HepG2 (cell line): ENCODE data around the gene TMEM134. TPM values are rescaled to one million over a fixed set of nuclear protein-coding genes. Genes with fewer than 3 reads are reported as not detected.
A peak's percentile ranks its signal among the peaks of the same experiment; 100 is the strongest.

Experiments
- ELF1 ChIP-seq: sonication (generic); formaldehyde crosslinking; IDR thresholded peaks from 2 replicates; pipeline ENCODE4 v1.4.0; 2020; ENCODE audit warnings: missing genetic modification reagents
- MED13 ChIP-seq: sonication (generic); formaldehyde crosslinking; IDR thresholded peaks from 2 replicates; pipeline ENCODE4 v1.5.0; 2020; ENCODE audit warnings: missing genetic modification reagents
- NR0B2 ChIP-seq: sonication (generic); formaldehyde crosslinking; IDR thresholded peaks from 2 replicates; pipeline ENCODE4 v1.4.0; 2020; ENCODE audit warnings: mild to moderate bottlenecking, missing genetic modification reagents
- NR1H2 ChIP-seq: sonication (generic); formaldehyde crosslinking; IDR thresholded peaks from 2 replicates; pipeline ENCODE4 v1.8.1; 2022; ENCODE audit warnings: low read depth, missing genetic modification reagents, borderline replicate concordance
- RFXANK ChIP-seq: IDR thresholded peaks from 2 replicates; pipeline ENCODE4 v1.6.1; 2016
- SP5 ChIP-seq: IDR thresholded peaks from 2 replicates; pipeline ENCODE4 v1.6.1; 2016; ENCODE audit warnings: low read depth, borderline replicate concordance
- TEF ChIP-seq: sonication (generic); formaldehyde crosslinking; IDR thresholded peaks from 2 replicates; pipeline ENCODE4 v1.5.0; 2020; ENCODE audit warnings: missing genetic modification reagents
- YEATS2 ChIP-seq: sonication (generic); formaldehyde crosslinking; IDR thresholded peaks from 2 replicates; pipeline ENCODE4 v1.4.0; 2020; ENCODE audit warnings: missing genetic modification reagents, borderline replicate concordance
- ZMYM2 ChIP-seq: sonication (generic); formaldehyde crosslinking; IDR thresholded peaks from 2 replicates; pipeline ENCODE4 v1.8.0; 2022; ENCODE audit warnings: mild to moderate bottlenecking, missing genetic modification reagents
- ZNF235 ChIP-seq: sonication (generic); formaldehyde crosslinking; IDR thresholded peaks from 2 replicates; pipeline ENCODE4 v1.8.1; 2023; ENCODE audit warnings: mild to moderate bottlenecking, missing genetic modification reagents, borderline replicate concordance
- ZNF343 ChIP-seq: sonication (generic); formaldehyde crosslinking; IDR thresholded peaks from 2 replicates; pipeline ENCODE4 v1.4.0; 2020; ENCODE audit warnings: mild to moderate bottlenecking, missing genetic modification reagents
- ZNF430 ChIP-seq: sonication (generic); formaldehyde crosslinking; IDR thresholded peaks from 2 replicates; pipeline ENCODE4 v1.9.0; 2021; ENCODE audit warnings: mild to moderate bottlenecking, missing genetic modification reagents
- ZNF800 ChIP-seq: sonication (generic); formaldehyde crosslinking; IDR thresholded peaks from 2 replicates; pipeline ENCODE4 v1.4.0; 2020; ENCODE audit warnings: missing genetic modification reagents
- polyA plus RNA-seq, 8 experiments: library from polyadenylated mRNA; depleted of rRNA in 3 of 8; stranded (reverse) in 7 of 8; unstranded in 1 of 8; fragments of >200 nt; fragmentation: Illumina TruSeq in 4 of 8; extraction: Trizol in 4 of 8; gene quantifications; 2 replicates each; pipeline versions ENCODE4 v1.2.1 to v1.2.3, GENCODE V29; 2011 to 2016; ENCODE audit warnings: low read depth in 4 of 8, missing spikeins in 1 of 8, mixed read lengths in 1 of 8; ENCODE audit not compliant: insufficient read depth in 1 of 8
- total RNA-seq, 5 experiments: library from RNA; depleted of rRNA; stranded (reverse); fragments of >200 nt; fragmentation: Illumina TruSeq; extraction: Trizol; gene quantifications; 2 replicates each; pipeline ENCODE4 v1.2.3, GENCODE V29; 2016; ENCODE audit warnings: low read depth in 1 of 5
- TF ChIP-seq, protein P1 (sequence below): sonication (generic); formaldehyde crosslinking; IDR thresholded peaks from 2 replicates; pipeline ENCODE4 v1.8.0; 2022; ENCODE audit warnings: mild to moderate bottlenecking, missing genetic modification reagents; ENCODE audit not compliant: insufficient replicate concordance
- TF ChIP-seq, protein P2 (sequence below): sonication (generic); formaldehyde crosslinking; IDR thresholded peaks from 2 replicates; pipeline ENCODE4 v1.4.0; 2020; ENCODE audit warnings: mild to moderate bottlenecking, missing genetic modification reagents
- TF ChIP-seq, protein P3 (sequence below): sonication (generic); formaldehyde crosslinking; IDR thresholded peaks from 2 replicates; pipeline ENCODE4 v1.4.0; 2020; ENCODE audit warnings: mild to moderate bottlenecking, missing genetic modification reagents, borderline replicate concordance
- TF ChIP-seq, protein P4 (sequence below): IDR thresholded peaks from 2 replicates; pipeline ENCODE4 v1.6.1; 2016; ENCODE audit warnings: control low read depth

TMEM134 gene
- total and polyA plus RNA-seq, 2 of the 13 experiments (the other 11 are each of a cell fraction or from before 2014, with no cell fraction given), result 6.9 to 26.9 TPM

DNA sequence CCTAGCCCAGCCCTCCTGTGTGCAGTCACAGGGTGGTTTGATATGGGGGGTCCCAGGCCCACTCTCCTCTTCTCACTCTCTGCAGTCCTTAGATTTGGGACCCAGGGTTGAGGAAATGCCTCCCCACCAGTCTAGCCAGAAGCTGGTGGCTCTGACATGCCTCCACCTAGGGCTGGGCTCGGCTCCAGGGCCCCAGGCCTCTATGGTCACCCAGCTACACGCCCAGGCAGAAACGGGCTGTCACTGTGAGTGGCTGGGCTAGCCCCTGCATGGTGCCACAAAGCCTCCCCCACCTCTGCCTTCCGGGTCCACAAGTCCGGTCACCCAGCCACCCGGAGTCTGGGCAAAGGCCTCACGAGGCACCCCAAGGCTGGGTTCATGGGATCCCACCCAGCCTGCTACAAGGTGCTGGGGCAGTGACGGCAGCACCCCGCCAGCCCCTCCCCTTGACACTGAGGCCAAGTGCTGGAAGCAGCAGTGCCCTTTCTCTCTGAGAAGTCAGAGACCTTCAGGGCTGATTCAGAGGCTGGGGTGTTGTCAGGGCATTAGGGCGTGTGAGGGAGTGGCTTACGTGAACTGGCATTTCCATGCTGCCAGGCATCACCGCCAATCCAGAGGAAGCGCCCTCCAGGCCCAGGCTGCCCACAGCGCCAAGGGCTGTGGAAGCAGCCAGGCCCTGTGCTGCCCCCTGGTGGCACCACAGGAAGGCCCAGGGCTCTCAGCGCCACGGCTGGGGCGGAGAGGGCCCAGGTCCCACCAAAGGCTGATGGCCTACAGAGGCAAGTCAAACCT, 36.8 kb upstream of the TMEM134 start (continued):
- TF ChIP-seq YEATS2 (CRISPR knock-in tag), result no peak; the same call in 1 of the 2 replicates
- no peak for TF ChIP-seq ZNF800 (CRISPR knock-in tag)
- TF ChIP-seq, protein P1, sequence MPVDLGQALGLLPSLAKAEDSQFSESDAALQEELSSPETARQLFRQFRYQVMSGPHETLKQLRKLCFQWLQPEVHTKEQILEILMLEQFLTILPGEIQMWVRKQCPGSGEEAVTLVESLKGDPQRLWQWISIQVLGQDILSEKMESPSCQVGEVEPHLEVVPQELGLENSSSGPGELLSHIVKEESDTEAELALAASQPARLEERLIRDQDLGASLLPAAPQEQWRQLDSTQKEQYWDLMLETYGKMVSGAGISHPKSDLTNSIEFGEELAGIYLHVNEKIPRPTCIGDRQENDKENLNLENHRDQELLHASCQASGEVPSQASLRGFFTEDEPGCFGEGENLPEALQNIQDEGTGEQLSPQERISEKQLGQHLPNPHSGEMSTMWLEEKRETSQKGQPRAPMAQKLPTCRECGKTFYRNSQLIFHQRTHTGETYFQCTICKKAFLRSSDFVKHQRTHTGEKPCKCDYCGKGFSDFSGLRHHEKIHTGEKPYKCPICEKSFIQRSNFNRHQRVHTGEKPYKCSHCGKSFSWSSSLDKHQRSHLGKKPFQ (CRISPR knock-in tag), result no peak
- TF ChIP-seq SP5 (CRISPR knock-in tag), result peak; percentile 18; the same call in 1 of the 2 replicates
- TF ChIP-seq ZNF430 (CRISPR knock-in tag), result peak; percentile 19; the same call in 1 of the 2 replicates
- TF ChIP-seq ZNF235 (CRISPR knock-in tag), result no peak
- TF ChIP-seq, protein P2, sequence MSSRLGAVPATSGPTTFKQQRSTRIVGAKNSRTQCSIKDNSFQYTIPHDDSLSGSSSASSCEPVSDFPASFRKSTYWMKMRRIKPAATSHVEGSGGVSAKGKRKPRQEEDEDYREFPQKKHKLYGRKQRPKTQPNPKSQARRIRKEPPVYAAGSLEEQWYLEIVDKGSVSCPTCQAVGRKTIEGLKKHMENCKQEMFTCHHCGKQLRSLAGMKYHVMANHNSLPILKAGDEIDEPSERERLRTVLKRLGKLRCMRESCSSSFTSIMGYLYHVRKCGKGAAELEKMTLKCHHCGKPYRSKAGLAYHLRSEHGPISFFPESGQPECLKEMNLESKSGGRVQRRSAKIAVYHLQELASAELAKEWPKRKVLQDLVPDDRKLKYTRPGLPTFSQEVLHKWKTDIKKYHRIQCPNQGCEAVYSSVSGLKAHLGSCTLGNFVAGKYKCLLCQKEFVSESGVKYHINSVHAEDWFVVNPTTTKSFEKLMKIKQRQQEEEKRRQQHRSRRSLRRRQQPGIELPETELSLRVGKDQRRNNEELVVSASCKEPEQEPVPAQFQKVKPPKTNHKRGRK (CRISPR knock-in tag), result peak; percentile 70; the same call in 1 of the 2 replicates
- TF ChIP-seq TEF, result no peak
- no peak for TF ChIP-seq NR1H2 (CRISPR knock-in tag)
- no peak for TF ChIP-seq NR0B2 (CRISPR knock-in tag)
- no peak for TF ChIP-seq MED13 (CRISPR knock-in tag)
- TF ChIP-seq ZNF343 (CRISPR knock-in tag), result 0 out of 2 replicates have a peak, but pooled peaks have one; percentile 61
- no peak for TF ChIP-seq RFXANK (CRISPR knock-in tag)
- peak; percentile 44; the same call in 1 of the 2 replicates for TF ChIP-seq ELF1
- TF ChIP-seq, protein P3, sequence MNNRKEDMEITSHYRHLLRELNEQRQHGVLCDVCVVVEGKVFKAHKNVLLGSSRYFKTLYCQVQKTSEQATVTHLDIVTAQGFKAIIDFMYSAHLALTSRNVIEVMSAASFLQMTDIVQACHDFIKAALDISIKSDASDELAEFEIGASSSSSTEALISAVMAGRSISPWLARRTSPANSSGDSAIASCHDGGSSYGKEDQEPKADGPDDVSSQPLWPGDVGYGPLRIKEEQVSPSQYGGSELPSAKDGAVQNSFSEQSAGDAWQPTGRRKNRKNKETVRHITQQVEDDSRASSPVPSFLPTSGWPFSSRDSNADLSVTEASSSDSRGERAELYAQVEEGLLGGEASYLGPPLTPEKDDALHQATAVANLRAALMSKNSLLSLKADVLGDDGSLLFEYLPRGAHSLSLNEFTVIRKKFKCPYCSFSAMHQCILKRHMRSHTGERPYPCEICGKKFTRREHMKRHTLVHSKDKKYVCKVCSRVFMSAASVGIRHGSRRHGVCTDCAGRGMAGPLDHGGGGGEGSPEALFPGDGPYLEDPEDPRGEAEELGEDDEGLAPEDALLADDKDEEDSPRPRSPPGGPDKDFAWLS, result 0 out of 2 replicates have a peak, but pooled peaks have one; percentile 61
- TF ChIP-seq, protein P4, sequence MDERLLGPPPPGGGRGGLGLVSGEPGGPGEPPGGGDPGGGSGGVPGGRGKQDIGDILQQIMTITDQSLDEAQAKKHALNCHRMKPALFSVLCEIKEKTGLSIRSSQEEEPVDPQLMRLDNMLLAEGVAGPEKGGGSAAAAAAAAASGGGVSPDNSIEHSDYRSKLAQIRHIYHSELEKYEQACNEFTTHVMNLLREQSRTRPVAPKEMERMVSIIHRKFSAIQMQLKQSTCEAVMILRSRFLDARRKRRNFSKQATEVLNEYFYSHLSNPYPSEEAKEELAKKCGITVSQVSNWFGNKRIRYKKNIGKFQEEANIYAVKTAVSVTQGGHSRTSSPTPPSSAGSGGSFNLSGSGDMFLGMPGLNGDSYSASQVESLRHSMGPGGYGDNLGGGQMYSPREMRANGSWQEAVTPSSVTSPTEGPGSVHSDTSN, result no peak
- TF ChIP-seq ZMYM2 (CRISPR knock-in tag), result peak; percentile 75
